A172 (cell line): ENCODE measurements around the gene ITIH1. TPM values are rescaled to one million over a fixed set of nuclear protein-coding genes. Genes with fewer than 3 reads are reported as not detected.

ENCODE experiments used
- DNase-seq: peaks from one replicate; pipeline ENCODE4 v3.0.0-alpha.2; 2015; ENCODE audit warnings: low spot score
- total RNA-seq: library from RNA; depleted of rRNA; stranded (reverse); fragments of >200 nt; shearing (Covaris generic); gene quantifications from 2 replicates; pipeline ENCODE4 v1.2.3, GENCODE V29; 2014

Gene ITIH1
- total RNA-seq, 1 experiment from 2014 or later = not detected

GRCh38 chr3:52790741-52791140 is 13.3 kb downstream of the ITIH1 start:
- DNase-seq = no peak

- DNase-seq = no peak
Observed at GRCh38 chr3:52791366-52791765, 14.0 kb downstream of the ITIH1 start.

- no peak for DNase-seq
Observed at GRCh38 chr3:52791928-52792327, 14.5 kb downstream of the ITIH1 start.

GRCh38 chr3:52792413-52792812 is 15.0 kb downstream of the ITIH1 start:
- no peak for DNase-seq

GRCh38 chr3:52792961-52793695 is 15.7 kb downstream of the ITIH1 start:
- peak; percentile 37 for DNase-seq

GRCh38 chr3:52793702-52794611 is 16.6 kb downstream of the ITIH1 start:
- DNase-seq = no peak

GRCh38 chr3:52794612-52795099 is 17.3 kb downstream of the ITIH1 start, which contains the start of gene ITIH3:
TSS of gene ITIH3 (plus strand) at chr3:52794796. CDS start at chr3:52794804, 8 bp downstream.
- DNase-seq = no peak

- DNase-seq = no peak
Observed at GRCh38 chr3:52795298-52795900, 18.0 kb downstream of the ITIH1 start.

- DNase-seq = no peak
Observed at GRCh38 chr3:52796411-52796810, 19.0 kb downstream of the ITIH1 start.

- no peak for DNase-seq
Observed at GRCh38 chr3:52798376-52798977, 21.1 kb downstream of the ITIH1 start.

- DNase-seq = no peak
Observed at GRCh38 chr3:52798978-52799476, 21.6 kb downstream of the ITIH1 start.

GRCh38 chr3:52800079-52800478 is 22.7 kb downstream of the ITIH1 start:
- no peak for DNase-seq

- DNase-seq = no peak
Observed at GRCh38 chr3:52801839-52802238, 24.4 kb downstream of the ITIH1 start.

- no peak for DNase-seq
Observed at GRCh38 chr3:52805270-52806039, 28.1 kb downstream of the ITIH1 start.

GRCh38 chr3:52809149-52809548 is 31.8 kb downstream of the ITIH1 start:
- DNase-seq = no peak

GRCh38 chr3:52809662-52810377 is 32.4 kb downstream of the ITIH1 start:
- no peak for DNase-seq

- no peak for DNase-seq
Observed at GRCh38 chr3:52810923-52811322, 33.5 kb downstream of the ITIH1 start.

GRCh38 chr3:52811452-52812011 is 34.1 kb downstream of the ITIH1 start:
- DNase-seq = no peak

GRCh38 chr3:52813810-52814209 is 36.4 kb downstream of the ITIH1 start:
- no peak for DNase-seq

- no peak for DNase-seq
Observed at GRCh38 chr3:52816199-52816598, 38.8 kb downstream of the ITIH1 start.
